Measurements from ENCODE around the gene SULT1C3.

DNA sequence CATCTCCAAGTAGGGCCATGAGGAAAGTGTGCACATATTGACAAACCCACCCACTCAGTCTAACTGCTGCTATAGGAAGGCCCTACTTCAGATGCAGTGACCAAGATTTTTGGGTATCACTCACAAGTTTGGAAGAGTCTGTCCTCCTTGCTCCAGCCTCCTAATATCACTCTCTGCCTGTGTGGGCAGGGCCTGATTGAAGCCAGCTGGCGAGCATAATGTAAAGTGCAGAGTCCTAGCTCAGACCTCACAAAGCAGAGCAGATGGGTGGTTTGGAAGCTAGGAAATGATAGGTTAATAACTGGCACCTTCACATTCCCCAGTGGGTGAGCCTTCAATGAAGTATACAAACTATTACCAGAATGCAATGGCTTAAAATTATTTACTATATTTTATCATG lies 11.2 kb upstream of the SULT1C3 start:
- no peak for TF ChIP-seq TAF1 (CRISPR knock-in tag; IDR thresholded peaks at IDR 0.05)
- no peak for TF ChIP-seq ZNF678 (CRISPR knock-in tag; IDR thresholded peaks at IDR 0.05)
- no peak for TF ChIP-seq JUND (CRISPR knock-in tag; IDR thresholded peaks at IDR 0.05)
- TF ChIP-seq ZFX (CRISPR knock-in tag; IDR thresholded peaks at IDR 0.05; ENCODE audit: low read depth), result no peak
- TF ChIP-seq, protein P1, sequence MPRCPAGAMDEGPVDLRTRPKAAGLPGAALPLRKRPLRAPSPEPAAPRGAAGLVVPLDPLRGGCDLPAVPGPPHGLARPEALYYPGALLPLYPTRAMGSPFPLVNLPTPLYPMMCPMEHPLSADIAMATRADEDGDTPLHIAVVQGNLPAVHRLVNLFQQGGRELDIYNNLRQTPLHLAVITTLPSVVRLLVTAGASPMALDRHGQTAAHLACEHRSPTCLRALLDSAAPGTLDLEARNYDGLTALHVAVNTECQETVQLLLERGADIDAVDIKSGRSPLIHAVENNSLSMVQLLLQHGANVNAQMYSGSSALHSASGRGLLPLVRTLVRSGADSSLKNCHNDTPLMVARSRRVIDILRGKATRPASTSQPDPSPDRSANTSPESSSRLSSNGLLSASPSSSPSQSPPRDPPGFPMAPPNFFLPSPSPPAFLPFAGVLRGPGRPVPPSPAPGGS (CRISPR knock-in tag; IDR thresholded peaks at IDR 0.05), result no peak
- TF ChIP-seq GABPB1 (CRISPR knock-in tag; IDR thresholded peaks at IDR 0.05), result no peak
- no peak for TF ChIP-seq POLR2A (IDR thresholded peaks at IDR 0.05; ENCODE audit: insufficient read depth in 1 of 2, low read depth in 2 of 2, low read length in 2 of 2)
- TF ChIP-seq ATF1 (CRISPR knock-in tag; IDR thresholded peaks at IDR 0.05), result no peak
- no peak for TF ChIP-seq HNRNPH1 (optimal IDR thresholded peaks at IDR 0.05; ENCODE audit: low read depth, low read length)
- TF ChIP-seq, protein P2, sequence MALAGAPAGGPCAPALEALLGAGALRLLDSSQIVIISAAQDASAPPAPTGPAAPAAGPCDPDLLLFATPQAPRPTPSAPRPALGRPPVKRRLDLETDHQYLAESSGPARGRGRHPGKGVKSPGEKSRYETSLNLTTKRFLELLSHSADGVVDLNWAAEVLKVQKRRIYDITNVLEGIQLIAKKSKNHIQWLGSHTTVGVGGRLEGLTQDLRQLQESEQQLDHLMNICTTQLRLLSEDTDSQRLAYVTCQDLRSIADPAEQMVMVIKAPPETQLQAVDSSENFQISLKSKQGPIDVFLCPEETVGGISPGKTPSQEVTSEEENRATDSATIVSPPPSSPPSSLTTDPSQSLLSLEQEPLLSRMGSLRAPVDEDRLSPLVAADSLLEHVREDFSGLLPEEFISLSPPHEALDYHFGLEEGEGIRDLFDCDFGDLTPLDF (CRISPR knock-in tag; IDR thresholded peaks at IDR 0.05), result no peak

Measured in HepG2 (cell line).